GM21528 (cell line): ENCODE data around the gene KCNMA1.

ENCODE experiments used
- ATAC-seq: cut with Tn5 transposase; IDR thresholded peaks from one replicate; pipeline ENCODE4 v1.9.1; 2021; ENCODE audit warnings: mild to moderate bottlenecking, moderate library complexity; ENCODE audit not compliant: unreplicated experiment, low FRiP score

KCNMA1 gene

GRCh38 chr10:77563638-77564270 is 73.9 kb downstream of the KCNMA1 start:
- ATAC-seq: no peak

DNA sequence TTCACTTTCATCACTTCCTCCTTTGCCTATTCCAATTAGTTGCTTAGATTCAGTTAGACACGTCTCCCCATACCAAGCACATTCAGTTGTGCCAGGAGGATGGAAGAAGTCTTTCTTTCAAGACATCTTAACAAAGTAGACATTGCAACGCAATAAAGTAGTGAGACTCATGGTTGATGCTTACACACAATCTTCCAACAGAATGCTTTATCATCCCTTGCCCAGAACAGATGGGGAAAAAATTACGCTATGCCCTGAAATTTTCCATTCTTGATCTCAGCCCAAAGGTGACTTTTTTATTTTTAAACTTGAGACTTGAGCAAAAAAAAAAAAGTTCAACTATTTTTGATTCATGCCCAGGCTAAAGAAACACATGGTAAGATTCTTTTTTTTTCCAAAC is 74.9 kb downstream of the KCNMA1 start:
- no peak for ATAC-seq

DNA sequence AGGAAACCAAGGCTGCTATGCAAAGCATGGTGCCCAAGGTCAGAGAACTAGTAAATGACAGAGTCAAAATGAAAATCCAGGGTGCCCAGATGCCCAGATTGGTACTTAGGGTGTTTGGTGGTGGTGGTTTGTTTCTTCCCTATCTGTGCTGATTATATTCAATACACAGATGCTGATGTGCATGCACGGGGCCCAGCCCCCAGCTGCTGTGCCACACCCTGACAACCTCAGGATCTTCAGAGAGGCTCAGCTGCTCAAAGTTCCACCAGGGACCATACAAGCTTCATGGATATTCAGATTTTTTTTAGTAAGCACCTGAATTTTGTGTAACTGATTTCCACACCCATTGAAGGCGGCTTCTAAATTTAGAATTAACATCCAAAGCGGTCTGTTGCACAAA is 75.6 kb downstream of the KCNMA1 start:
- ATAC-seq: no peak

- no peak for ATAC-seq
These were observed 77.1 kb downstream of the KCNMA1 start for GRCh38 chr10:77560471-77560870.

DNA sequence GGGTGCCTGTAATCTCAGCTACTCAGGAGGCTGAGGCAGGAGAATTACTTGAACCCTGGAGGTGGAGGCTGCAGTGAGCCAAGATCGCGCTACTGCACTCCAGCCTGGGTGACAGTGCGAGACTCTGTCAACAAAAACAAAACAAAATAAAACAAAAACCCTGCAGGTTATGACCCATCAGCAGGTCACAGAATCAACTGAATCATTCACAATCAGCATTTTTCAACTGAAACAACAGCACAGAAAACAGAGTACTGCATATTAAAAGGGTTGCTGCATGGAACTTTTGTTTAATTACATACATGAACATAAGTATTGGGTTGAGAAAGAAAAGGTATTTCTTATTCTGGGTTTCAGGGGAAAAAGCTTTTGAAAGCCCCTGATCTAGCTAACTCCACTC is 77.6 kb downstream of the KCNMA1 start:
- no peak for ATAC-seq

GRCh38 chr10:77556990-77557601 is 80.5 kb downstream of the KCNMA1 start:
- no peak for ATAC-seq

DNA sequence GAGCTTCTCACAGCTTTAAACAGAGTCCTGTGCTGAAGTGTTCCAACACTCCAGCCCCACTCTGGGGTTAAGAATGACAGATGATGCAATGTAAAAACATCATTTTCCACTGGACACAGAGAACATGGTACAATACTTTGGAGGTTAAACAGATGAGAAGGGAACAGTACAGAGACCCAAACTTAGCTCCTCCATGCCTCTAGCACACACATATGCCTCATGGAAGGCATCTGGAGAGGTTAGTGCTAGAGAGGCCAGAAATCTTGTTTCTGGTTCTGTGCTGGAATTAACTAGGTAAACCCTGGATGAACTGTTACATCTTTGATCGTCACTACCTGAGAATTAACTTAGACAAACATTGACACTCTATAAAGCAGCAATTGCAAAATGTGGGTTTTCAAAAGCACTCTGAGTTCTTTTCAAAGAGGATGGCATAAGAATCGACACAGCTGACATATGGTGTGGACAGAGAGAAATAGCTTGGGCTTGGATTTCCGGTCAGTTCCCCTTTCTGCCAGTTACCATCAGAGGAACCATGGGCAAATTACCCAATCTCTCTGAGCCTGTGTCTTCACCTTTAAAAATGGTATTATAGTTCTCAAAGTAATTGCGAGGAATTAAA is 81.9 kb downstream of the KCNMA1 start:
- ATAC-seq: no peak

DNA sequence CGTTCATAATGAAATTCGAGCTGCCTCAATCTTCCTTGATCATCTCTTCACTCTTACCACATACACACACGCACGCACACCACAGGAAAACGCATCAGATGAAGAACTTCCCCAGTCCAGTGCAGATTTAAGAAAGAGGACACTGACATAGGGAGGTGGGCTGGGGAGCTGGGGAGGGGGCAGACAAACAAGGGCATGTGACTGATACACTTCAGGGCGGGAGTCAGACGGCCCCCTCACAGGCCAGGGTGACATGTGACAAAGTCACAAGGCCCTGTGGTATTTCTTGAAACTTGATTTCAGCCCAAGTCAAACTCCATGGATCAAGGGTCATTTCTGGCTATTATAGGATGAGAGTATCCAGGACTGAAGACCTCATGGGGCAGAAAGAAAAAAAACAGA is 82.6 kb downstream of the KCNMA1 start:
- ATAC-seq: no peak

- no peak for ATAC-seq
These were observed 83.6 kb downstream of the KCNMA1 start for GRCh38 chr10:77553966-77554365.

GRCh38 chr10:77553311-77553710 is 84.3 kb downstream of the KCNMA1 start:
- ATAC-seq: no peak

DNA sequence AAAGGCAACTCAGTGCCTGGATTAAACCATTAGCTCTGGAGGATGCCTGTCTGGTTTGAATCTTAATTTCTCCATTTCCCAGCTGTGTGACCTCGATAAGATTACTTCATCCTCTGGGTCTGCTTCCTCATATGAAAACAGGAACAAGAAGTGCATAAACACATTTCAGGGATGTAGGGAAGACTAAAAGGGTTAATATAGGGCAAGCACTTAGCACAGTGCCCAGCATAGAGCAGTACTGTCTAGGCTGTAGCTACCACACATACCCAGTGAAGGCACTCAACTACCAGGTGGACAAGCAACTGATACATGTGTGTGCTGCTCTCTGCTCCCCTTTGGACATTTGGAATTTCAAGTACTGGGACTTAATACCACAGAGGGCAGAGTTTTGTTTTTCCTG is 85.4 kb downstream of the KCNMA1 start:
- ATAC-seq: no peak

GRCh38 chr10:77550378-77550777 is 87.2 kb downstream of the KCNMA1 start:
- no peak for ATAC-seq

DNA sequence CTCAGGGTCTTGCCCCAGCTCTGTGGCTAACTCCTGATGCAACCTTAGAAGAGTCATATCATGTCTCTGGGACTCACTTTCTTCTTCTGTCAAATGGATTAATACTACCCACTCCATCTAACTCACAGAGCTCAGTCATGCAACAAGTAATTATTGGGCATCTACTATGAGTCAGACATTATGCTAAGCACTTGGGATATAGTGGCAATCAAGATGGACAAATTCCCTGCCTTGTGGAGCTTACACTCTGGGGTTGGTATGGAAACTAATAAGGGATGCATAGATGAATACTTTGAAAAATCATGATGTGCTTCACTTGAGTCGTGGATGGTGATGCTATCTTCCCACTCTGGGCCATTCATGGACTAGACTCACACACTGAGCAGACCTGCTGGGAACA is 88.9 kb downstream of the KCNMA1 start:
- no peak for ATAC-seq

DNA sequence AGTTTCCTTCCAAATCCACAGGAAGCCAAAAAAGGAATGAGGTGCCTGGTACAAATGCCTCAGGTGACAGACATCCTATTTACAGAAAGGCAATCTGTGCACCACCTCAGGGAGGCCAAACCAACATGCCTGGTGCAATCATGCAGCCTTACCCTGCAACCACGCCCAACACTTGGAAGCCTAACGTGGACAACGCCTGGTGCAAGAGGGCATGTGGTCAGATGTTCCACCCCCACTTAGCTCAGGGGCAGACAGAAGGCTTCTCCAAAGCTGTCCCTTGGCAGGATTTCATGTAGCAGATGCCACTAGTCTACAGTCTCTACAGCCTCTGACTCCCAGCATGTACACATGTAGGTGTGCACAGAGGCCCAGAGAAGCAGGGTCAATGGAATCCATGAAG is 89.5 kb downstream of the KCNMA1 start:
- ATAC-seq: no peak

- ATAC-seq: no peak
These were observed 90.1 kb downstream of the KCNMA1 start for GRCh38 chr10:77547307-77548050.

- ATAC-seq: no peak
These were observed 91.6 kb downstream of the KCNMA1 start for GRCh38 chr10:77546042-77546441.

DNA sequence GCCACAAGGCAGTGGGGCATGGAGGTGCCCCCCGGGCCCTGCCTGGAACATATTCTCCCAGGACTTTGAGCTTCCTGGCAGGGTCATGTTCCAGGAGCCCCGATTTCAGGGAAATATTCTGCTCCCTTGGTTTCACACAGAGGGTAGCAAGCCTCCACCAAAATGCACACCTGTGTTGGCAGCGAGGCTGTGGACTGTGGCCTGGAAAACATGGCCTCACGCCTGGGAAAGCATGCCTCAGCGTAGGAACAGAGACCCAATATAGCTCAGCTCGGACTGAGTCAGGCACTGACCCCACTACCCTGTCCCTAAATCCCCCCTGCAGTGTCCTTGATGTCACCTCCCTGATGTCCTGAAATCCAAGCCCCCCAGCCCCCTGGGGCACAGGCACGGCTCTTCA is 92.0 kb downstream of the KCNMA1 start:
- no peak for ATAC-seq

DNA sequence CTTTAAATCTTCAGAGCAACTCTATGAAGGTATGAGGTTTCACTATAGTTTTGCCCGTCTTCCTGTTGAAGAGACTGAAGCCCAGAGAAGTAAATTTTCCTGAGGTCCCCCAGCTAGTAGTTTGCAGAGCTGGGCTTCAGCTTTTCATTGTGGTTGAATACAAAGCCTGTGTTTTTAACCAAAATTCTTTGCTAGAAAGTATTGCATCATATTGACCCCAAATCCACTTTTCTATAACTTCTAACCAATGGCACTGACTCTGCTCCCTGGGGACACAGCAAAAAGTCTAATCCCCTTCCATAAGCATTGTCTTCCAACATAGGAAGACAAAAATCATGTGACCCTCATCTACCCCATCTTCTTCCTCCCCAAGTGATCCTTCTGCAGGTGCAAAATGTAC is 93.0 kb downstream of the KCNMA1 start:
- ATAC-seq: no peak

DNA sequence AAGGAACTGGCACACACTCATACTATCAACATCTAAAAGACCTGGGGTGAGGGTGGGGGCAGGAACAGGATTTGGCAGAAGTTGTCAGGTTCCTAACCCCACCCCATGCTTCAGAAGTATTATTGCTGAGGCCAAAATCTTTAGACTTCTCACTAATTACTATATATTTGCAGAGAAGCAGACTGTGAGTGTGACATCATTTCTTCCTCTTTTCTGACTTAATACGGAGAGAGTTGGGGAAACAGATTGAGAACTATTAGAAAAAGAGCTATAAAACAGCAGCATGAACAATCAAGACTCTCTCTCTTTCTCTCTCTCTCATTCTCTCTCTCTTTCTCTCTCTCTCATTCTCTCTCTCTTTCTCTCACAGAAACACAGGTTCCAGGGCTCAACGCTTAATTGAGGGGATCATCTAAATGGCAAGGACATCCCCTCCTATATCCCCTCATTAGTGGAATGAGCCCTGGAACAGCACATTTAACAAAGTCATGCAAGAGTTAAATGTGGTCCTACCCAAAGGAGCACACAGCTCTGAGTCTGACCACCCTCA is 94.8 kb downstream of the KCNMA1 start:
- ATAC-seq: no peak

- ATAC-seq: no peak
These were observed 95.7 kb downstream of the KCNMA1 start for GRCh38 chr10:77541944-77542343.

- ATAC-seq: no peak
These were observed 96.4 kb downstream of the KCNMA1 start for GRCh38 chr10:77541247-77541646.
